ENCODE results near the gene TRPM7. TPM values are rescaled to one million over a fixed set of nuclear protein-coding genes. Genes with fewer than 3 reads are reported as not detected.
"Not testable (repeated sequence)": the region's sequence is repeated elsewhere in the genome, so short reads cannot be mapped to it uniquely, and the experiment has no call there.

Gene TRPM7
- total RNA-seq, 4 donors from 2014 or later: 57.3 to 97.5 (median 68.0) TPM

GRCh38 chr15:50624616-50625168 lies 61.9 kb downstream of the TRPM7 start:
- Histone ChIP-seq H3K36me3 (peaks cover 0 to 62% (median 7%) of the 10 kb centered on the region in 3 donors), H3K27ac (no peak overlapping the region), H3K4me1 (no peaks in the 10 kb centered on the region), H3K4me3 (no peak overlapping the region), H3K27me3 (no peaks in the 10 kb centered on the region), H3K9me3 (no peaks in the 10 kb centered on the region)
- DNase-seq (ENCODE audit: low spot score in 2 of 2): no peak
- TF ChIP-seq CTCF (IDR thresholded peaks at IDR 0.05): no peak
- TF ChIP-seq EP300 (IDR thresholded peaks at IDR 0.05): no peak
- TF ChIP-seq POLR2A (IDR thresholded peaks at IDR 0.05): no peak
- WGBS, 2 donors: 79 to 81% methylated on average over 1 of the region's 1 CpG

GRCh38 chr15:50622361-50622943 lies 64.1 kb downstream of the TRPM7 start:
- H3K27ac ChIP-seq; DNase-seq (ENCODE audit: low spot score in 2 of 2); H3K9me3 ChIP-seq; H3K27me3 ChIP-seq; H3K4me1 ChIP-seq; H3K4me3 ChIP-seq: not testable (repeated sequence)
- WGBS, 2 donors: 84 to 89% methylated on average over 8 of the region's 8 CpGs
- peaks cover 0 to 62% (median 7%) of the 10 kb centered on the region in 3 donors for H3K36me3 ChIP-seq
- TF ChIP-seq CTCF (IDR thresholded peaks at IDR 0.05): peak in 2 of 5 experiments; percentile 23 to 25

- not testable (repeated sequence) for H3K9me3 ChIP-seq; H3K4me3 ChIP-seq; H3K27me3 ChIP-seq; H3K4me1 ChIP-seq; DNase-seq (ENCODE audit: low spot score in 2 of 2); H3K27ac ChIP-seq
- 89 to 99% methylated on average over 6 of the region's 6 CpGs for WGBS, 2 donors
- H3K36me3 ChIP-seq: peaks cover 0 to 77% (median 8%) of the 10 kb centered on the region in 3 donors
Measured at GRCh38 chr15:50616960-50617359, 69.6 kb downstream of the TRPM7 start.

GRCh38 chr15:50616554-50616953 lies 70.0 kb downstream of the TRPM7 start:
- H3K27me3 ChIP-seq; DNase-seq (ENCODE audit: low spot score in 2 of 2); H3K4me1 ChIP-seq; H3K4me3 ChIP-seq; H3K27ac ChIP-seq; H3K9me3 ChIP-seq: not testable (repeated sequence)
- peaks cover 0 to 77% (median 8%) of the 10 kb centered on the region in 3 donors for H3K36me3 ChIP-seq
- WGBS, 2 donors: 96 to 99% methylated on average over 2 of the region's 2 CpGs

- Histone ChIP-seq H3K9me3 (no peaks in the 10 kb centered on the region), H3K27ac (no peak overlapping the region), H3K4me3 (no peak overlapping the region), H3K4me1 (no peaks in the 10 kb centered on the region), H3K36me3 (peaks cover 0 to 81% (median 8%) of the 10 kb centered on the region in 3 donors), H3K27me3 (no peaks in the 10 kb centered on the region)
- DNase-seq (ENCODE audit: low spot score in 2 of 2): no peak
- 91 to 94% methylated on average over 5 of the region's 5 CpGs for WGBS, 2 donors
- no peak for TF ChIP-seq POLR2A (IDR thresholded peaks at IDR 0.05)
- no peak for TF ChIP-seq EP300 (IDR thresholded peaks at IDR 0.05)
- TF ChIP-seq CTCF (IDR thresholded peaks at IDR 0.05): no peak
Measured at GRCh38 chr15:50613600-50613999, 73.0 kb downstream of the TRPM7 start.

GRCh38 chr15:50607129-50607528 lies 79.5 kb downstream of the TRPM7 start:
- 95 to 98% methylated on average over 1 of the region's 1 CpG for WGBS, 2 donors
- H3K4me1 ChIP-seq: no peaks in the 10 kb centered on the region
- H3K4me3 ChIP-seq: no peak overlapping the region
- H3K36me3 ChIP-seq: peaks cover 0 to 94% (median 4%) of the 10 kb centered on the region in 3 donors
- no peak overlapping the region for H3K27ac ChIP-seq
- TF ChIP-seq POLR2A (IDR thresholded peaks at IDR 0.05): no peak
- TF ChIP-seq EP300 (IDR thresholded peaks at IDR 0.05): no peak
- no peak for TF ChIP-seq CTCF (IDR thresholded peaks at IDR 0.05)
- no peaks in the 10 kb centered on the region for H3K27me3 ChIP-seq
- H3K9me3 ChIP-seq: peaks cover 0 to 2% (median 0%) of the 10 kb centered on the region in 4 donors
- no peak for DNase-seq (ENCODE audit: low spot score in 2 of 2)

Data from tibial nerve (tissue), 4 donors.